GM21576 (cell line): Measurements from ENCODE around the gene PDGFC.

Experiments used
- ATAC-seq: cut with Tn5 transposase; IDR thresholded peaks from one replicate; pipeline ENCODE4 v1.9.1; 2021; ENCODE audit warnings: mild to moderate bottlenecking, moderate library complexity; ENCODE audit not compliant: unreplicated experiment

PDGFC gene

GRCh38 chr4:156971676-156972378 is at the start of gene PDGFC:
Gene PDGFC, minus strand, starts transcription at chr4:156971799. Its CDS starts 896 bp downstream, at chr4:156970903.
- no peak for ATAC-seq

GRCh38 chr4:157020882-157021281 is 49.3 kb upstream of the PDGFC start:
- ATAC-seq = no peak

GRCh38 chr4:157018920-157019490 is 47.4 kb upstream of the PDGFC start:
- ATAC-seq = no peak

- no peak for ATAC-seq
Measured at GRCh38 chr4:157014621-157015591, 43.3 kb upstream of the PDGFC start.

- ATAC-seq = no peak
Measured at GRCh38 chr4:157013656-157014055, 42.1 kb upstream of the PDGFC start.

GRCh38 chr4:157012781-157013180 is 41.2 kb upstream of the PDGFC start:
- no peak for ATAC-seq

GRCh38 chr4:157012296-157012695 is 40.7 kb upstream of the PDGFC start:
- ATAC-seq = no peak

GRCh38 chr4:157010630-157011029 is 39.0 kb upstream of the PDGFC start:
- ATAC-seq = no peak

- ATAC-seq = no peak
Measured at GRCh38 chr4:157005831-157006230, 34.2 kb upstream of the PDGFC start.

GRCh38 chr4:157005193-157005592 is 33.6 kb upstream of the PDGFC start:
- ATAC-seq = no peak

- ATAC-seq = no peak
Measured at GRCh38 chr4:157004279-157005161, 32.9 kb upstream of the PDGFC start.

- no peak for ATAC-seq
Measured at GRCh38 chr4:156999175-156999517, 27.5 kb upstream of the PDGFC start.

GRCh38 chr4:156998500-156999174 is 27.0 kb upstream of the PDGFC start:
- ATAC-seq = no peak

- ATAC-seq = no peak
Measured at GRCh38 chr4:156992943-156993342, 21.3 kb upstream of the PDGFC start.

GRCh38 chr4:156991161-156991560 is 19.6 kb upstream of the PDGFC start:
- ATAC-seq = no peak

GRCh38 chr4:156983366-156983765 is 11.8 kb upstream of the PDGFC start:
- ATAC-seq = no peak

- no peak for ATAC-seq
Measured at GRCh38 chr4:156981262-156981769, 9.7 kb upstream of the PDGFC start.

GRCh38 chr4:156977435-156978160 is 6.0 kb upstream of the PDGFC start:
- ATAC-seq = no peak

GRCh38 chr4:156976147-156976546 is 4.5 kb upstream of the PDGFC start:
- ATAC-seq = no peak
